ENCODE results near the gene HS3ST3A1. TPM values are rescaled to one million over a fixed set of nuclear protein-coding genes. Genes with fewer than 3 reads are reported as not detected.
"Not testable (repeated sequence)": the region's sequence is repeated elsewhere in the genome, so short reads cannot be mapped to it uniquely, and the experiment has no call there.

HS3ST3A1 gene
- polyA plus RNA-seq, 3 donors: 2.6 to 5.3 (median 4.5) TPM

DNA sequence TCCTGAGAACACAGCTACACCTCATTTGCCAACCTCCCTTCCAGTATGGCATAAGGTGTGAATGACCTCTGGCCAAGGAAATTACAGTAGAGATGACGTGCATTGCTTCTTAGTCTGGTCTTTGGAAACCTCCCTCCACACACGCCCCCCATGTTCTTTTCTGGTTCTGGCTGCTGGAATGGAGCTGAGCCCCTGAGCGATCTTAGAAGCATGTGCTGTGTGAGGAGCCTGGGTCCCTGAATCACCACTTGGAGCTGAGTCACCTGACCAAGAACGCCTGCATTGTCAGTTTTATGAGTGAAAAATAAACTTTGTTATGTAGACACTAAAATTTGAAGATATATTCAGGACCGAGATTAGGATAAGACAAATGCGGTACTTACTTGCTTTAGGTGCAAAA is 51.4 kb downstream of the HS3ST3A1 start:
- DNase-seq (ENCODE audit: extremely low read depth in 1 of 11, low read depth in 9 of 11, low spot score in 4 of 11): no peak

DNA sequence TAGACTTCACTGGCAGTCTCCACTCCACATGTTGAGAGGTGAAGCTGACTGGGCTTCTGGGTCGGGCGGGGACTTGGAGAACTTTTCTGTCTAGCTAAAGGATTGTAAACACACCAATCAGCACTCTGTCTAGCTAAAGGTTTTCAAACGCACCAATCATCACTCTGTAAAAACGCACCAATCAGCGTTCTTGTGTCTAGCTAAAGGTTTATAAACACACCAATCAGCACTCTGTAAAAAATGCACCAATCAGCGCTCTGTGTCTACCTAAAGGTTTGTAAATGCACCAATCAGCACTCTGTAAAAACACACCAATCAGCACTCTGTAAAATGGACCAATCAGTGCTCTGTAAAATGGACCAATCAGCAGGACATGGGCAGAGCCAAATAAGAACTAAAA is 53.2 kb downstream of the HS3ST3A1 start:
- DNase-seq (ENCODE audit: extremely low read depth in 1 of 11, low read depth in 9 of 11, low spot score in 4 of 11): not testable (repeated sequence)

DNA sequence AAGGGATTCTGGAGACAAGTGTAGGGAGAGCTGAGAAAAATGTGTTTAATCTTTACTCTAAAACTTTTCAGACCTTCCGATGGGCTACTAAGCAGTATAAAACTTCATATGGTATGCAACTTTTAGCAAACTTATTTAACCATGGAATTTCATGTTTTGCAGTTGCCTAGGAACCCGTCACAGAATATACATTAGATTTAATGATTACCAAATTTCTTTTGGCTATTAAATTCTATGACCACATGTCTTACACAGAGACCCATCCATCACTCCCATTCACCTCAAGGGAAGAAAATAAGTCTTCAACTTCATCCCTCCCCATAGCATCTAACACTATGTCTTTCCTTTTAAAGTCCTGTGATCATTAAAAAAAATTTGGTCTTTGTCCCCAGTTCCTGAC is 54.9 kb downstream of the HS3ST3A1 start:
- DNase-seq (ENCODE audit: extremely low read depth in 1 of 11, low read depth in 9 of 11, low spot score in 4 of 11): no peak

GRCh38 chr17:13545941-13546340 is 55.8 kb downstream of the HS3ST3A1 start:
- no peak for DNase-seq (ENCODE audit: extremely low read depth in 1 of 11, low read depth in 9 of 11, low spot score in 4 of 11)

- no peak for DNase-seq (ENCODE audit: extremely low read depth in 1 of 11, low read depth in 9 of 11, low spot score in 4 of 11)
Observed at GRCh38 chr17:13544765-13545164, 57.0 kb downstream of the HS3ST3A1 start.

DNA sequence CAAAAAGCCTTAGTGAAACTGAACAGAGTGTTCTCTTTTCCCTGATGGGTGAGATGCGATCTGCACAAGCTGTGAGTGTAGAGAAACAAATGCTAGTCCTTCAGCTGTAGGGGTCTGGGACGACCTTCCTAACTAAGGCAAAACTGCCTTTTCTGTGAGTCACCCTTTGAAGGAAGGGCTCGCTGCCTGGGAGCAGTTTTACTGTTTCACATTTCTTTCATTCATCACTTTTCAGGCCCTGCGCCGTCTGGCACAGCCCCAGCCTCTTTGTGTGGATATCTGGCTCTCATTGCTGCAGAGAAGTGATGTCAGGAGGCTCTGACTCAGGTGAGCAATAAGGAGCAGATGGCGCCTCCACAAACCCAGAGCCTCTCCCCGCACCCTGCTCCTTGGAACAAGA is 57.4 kb downstream of the HS3ST3A1 start:
- DNase-seq (ENCODE audit: extremely low read depth in 1 of 11, low read depth in 9 of 11, low spot score in 4 of 11): no peak

- DNase-seq (ENCODE audit: extremely low read depth in 1 of 11, low read depth in 9 of 11, low spot score in 4 of 11): no peak
Observed at GRCh38 chr17:13542636-13543035, 59.1 kb downstream of the HS3ST3A1 start.

DNA sequence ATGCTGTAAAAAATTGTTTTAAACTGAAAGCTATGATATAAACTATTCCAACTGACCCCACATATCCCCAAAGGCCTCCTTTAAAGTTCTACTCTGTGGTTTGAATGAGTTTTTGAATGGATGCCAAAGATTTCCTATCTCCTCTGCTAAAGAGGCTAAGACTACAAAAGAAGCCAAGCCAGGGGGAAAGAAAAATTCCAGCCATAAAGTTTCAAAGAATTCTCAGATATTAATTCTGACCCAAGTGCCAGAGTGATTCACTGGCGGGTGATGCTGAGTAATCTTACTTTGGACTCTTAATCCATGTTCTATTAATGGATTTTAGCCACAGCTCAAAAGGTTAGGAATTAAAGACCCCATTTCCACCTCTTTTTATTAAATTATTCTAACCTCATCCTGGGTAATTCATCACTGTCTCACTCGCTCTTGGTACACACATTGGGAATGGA is 60.7 kb downstream of the HS3ST3A1 start:
- DNase-seq (ENCODE audit: extremely low read depth in 1 of 11, low read depth in 9 of 11, low spot score in 4 of 11): peak in 1 of 11 donors; percentile 21

DNA sequence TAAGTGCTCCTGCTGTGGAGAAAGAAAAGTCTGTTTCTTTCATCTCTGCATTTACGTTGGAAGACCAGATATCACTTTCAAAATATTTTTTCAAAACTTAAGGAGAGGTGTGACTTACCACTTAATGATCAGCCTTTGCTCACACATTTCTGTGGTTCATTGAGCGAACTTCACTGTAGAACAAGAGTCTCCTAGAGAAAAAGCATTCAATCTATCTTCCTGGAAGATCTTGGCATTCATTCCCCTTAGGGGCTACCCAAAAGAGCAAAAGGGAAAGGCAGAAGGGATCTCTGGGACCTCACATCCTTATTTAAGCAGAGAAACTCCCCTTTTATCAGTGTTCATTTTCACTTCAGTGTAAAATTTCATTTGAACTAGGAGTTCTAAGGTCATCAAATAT is 61.2 kb downstream of the HS3ST3A1 start:
- no peak for DNase-seq (ENCODE audit: extremely low read depth in 1 of 11, low read depth in 9 of 11, low spot score in 4 of 11)

DNA sequence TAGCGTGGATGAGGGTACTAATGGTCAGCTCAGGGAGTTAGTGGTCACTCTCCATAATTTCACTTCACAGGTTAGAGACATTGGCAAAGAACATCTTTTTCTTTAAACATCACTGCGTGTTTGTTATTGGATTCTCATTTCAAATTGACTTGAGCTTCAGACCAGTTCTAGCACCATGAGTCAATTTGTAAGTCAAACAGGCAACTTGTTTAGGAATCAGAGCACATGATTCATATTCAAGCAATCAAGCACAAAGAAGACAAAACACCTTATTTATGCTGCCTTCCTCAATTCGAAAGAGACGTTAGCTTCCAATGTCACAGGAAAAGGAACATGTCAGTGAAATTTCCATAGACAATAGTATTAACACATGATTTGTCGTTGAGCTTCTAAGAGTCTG is 62.3 kb downstream of the HS3ST3A1 start:
- no peak for DNase-seq (ENCODE audit: extremely low read depth in 1 of 11, low read depth in 9 of 11, low spot score in 4 of 11)

- no peak for DNase-seq (ENCODE audit: extremely low read depth in 1 of 11, low read depth in 9 of 11, low spot score in 4 of 11)
Observed at GRCh38 chr17:13538841-13539411, 62.8 kb downstream of the HS3ST3A1 start.

DNA sequence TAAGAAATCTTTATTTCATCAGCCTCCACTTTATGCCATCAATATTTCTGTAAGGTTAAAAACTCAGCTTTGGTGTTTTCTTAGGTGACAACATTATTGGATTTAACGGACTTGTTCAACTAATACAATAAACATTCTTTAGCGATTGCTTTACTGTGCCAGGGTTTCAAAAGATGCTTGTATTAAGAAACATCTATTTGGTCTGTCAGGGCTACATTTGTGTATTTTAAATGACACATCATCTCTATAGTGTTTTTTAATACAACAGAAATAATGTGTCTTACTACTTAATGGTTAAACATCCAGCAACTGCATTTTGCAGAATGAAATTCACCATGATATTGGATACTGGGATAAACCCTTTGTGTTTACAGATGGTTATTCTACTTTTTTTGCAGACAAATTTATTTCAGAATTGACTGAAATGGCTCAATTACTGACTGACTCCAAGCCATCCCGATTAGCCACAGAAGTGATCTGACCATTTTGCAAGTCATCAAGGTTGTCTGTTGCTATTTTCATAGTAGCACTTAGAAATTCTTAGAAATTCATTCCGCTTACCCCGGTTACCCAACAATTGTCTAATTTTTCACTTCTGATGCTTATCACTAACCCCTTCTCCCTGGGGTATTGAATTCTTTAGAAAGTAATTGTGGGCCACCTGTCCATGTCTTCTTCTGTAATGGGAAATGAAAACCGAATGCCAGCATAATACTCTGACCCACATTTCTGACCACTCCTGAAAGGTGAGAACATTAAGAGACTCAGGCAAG is 63.7 kb downstream of the HS3ST3A1 start:
- no peak for DNase-seq (ENCODE audit: extremely low read depth in 1 of 11, low read depth in 9 of 11, low spot score in 4 of 11)

- DNase-seq (ENCODE audit: extremely low read depth in 1 of 11, low read depth in 9 of 11, low spot score in 4 of 11): no peak
Observed at GRCh38 chr17:13537167-13537731, 64.5 kb downstream of the HS3ST3A1 start.

- DNase-seq (ENCODE audit: extremely low read depth in 1 of 11, low read depth in 9 of 11, low spot score in 4 of 11): no peak
Observed at GRCh38 chr17:13534946-13535345, 66.8 kb downstream of the HS3ST3A1 start.

DNA sequence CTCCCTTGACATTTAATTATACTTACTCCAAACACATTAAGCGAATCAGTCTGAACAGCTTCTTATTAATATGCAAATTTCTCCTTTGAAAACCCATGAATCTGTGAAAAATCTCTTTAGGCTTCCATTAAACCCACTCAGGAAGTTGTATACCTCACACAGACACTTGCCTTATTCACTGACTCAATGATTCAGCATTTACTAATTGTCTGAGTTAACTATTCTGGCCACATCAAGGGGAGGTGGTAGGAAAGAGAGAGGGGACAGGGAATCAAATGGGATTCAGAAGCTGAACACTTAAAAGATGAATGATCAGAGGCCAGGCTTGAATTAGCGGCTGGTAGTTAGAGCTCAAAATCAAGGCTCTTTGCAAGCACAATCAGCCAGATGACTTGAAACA is 70.0 kb downstream of the HS3ST3A1 start:
- DNase-seq (ENCODE audit: extremely low read depth in 1 of 11, low read depth in 9 of 11, low spot score in 4 of 11): no peak

GRCh38 chr17:13525876-13526275 is 75.9 kb downstream of the HS3ST3A1 start:
- no peak for DNase-seq (ENCODE audit: extremely low read depth in 1 of 11, low read depth in 9 of 11, low spot score in 4 of 11)

GRCh38 chr17:13523164-13523563 is 78.6 kb downstream of the HS3ST3A1 start:
- DNase-seq (ENCODE audit: extremely low read depth in 1 of 11, low read depth in 9 of 11, low spot score in 4 of 11): no peak

- DNase-seq (ENCODE audit: extremely low read depth in 1 of 11, low read depth in 9 of 11, low spot score in 4 of 11): no peak
Observed at GRCh38 chr17:13522749-13523148, 79.0 kb downstream of the HS3ST3A1 start.

DNA sequence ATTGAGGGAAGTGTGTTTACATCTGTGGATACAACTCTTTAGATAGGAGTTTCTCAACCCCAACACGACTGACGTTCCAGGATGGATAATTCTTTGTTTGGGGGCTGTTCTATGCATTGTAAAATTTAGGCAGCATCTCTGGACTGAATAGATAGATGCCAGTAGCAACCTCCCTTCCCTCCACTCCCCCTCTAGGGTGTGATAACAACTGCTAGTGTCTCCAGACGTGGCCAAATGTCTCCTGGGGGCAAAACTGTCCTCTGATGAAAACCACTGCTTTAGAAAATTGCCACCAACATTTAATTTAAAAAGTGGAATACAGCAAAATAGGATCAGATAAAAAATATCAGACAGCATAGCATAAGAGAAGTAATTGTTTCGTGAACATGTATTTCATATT is 79.9 kb downstream of the HS3ST3A1 start:
- DNase-seq (ENCODE audit: extremely low read depth in 1 of 11, low read depth in 9 of 11, low spot score in 4 of 11): no peak

DNA sequence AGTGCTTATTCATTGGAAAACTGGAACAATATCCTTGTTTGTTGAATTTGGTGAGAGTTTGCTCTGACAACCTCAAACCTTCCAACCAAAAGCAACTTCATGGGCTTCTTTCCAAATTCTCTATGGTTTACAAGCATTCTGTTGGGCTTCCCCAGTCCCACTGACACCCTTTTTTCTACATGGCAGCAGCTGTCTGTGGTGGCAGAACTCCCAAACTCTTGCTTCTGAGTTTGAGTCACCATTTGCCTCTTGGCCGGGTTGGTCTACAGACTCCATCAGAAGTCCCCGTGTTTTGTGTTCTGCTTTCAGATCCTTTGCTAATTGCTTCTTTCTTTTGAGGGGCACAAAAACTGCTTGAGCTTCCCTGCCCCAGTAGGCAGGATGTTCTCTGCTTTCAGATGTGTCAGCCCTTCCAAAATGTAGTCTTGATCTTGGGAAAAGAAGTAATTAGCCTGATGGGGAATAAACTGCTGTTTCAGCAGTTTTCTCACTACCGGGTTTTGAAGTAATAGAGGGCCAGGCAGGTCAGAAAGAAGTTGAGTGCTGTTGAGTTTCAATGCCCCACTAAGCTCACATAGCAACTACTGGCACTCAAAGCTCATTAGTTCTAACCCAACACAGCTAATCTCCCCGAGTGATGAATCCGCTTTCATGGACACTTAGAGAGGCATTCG is 80.7 kb downstream of the HS3ST3A1 start:
- no peak for DNase-seq (ENCODE audit: extremely low read depth in 1 of 11, low read depth in 9 of 11, low spot score in 4 of 11)

Data from renal cortex interstitium (tissue), 11 donors.